ENCODE measurements around the gene GCDH.

The GCDH gene

DNA sequence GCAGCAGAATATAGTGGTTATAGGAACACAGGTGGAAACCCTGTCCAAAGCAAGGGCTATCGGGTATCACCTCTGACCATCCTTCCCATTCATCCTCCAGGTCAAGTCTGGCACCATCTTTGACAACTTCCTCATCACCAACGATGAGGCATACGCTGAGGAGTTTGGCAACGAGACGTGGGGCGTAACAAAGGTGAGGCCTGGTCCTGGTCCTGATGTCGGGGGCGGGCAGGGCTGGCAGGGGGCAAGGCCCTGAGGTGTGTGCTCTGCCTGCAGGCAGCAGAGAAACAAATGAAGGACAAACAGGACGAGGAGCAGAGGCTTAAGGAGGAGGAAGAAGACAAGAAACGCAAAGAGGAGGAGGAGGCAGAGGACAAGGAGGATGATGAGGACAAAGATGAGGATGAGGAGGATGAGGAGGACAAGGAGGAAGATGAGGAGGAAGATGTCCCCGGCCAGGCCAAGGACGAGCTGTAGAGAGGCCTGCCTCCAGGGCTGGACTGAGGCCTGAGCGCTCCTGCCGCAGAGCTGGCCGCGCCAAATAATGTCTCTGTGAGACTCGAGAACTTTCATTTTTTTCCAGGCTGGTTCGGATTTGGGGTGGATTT, 52.6 kb downstream of the GCDH start:
- no peak for DNase-seq

DNA sequence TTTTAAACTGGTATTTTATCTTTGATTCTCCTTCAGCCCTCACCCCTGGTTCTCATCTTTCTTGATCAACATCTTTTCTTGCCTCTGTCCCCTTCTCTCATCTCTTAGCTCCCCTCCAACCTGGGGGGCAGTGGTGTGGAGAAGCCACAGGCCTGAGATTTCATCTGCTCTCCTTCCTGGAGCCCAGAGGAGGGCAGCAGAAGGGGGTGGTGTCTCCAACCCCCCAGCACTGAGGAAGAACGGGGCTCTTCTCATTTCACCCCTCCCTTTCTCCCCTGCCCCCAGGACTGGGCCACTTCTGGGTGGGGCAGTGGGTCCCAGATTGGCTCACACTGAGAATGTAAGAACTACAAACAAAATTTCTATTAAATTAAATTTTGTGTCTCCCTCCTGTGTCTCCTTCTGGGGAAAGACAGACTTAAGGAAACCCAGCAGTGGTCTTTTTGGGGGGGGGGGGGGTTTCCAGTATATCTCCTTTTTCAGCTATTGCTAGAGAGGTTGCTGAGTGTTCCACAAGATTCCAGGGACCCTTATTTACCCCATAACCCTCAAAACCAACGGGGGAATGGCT, 53.2 kb downstream of the GCDH start:
- no peak for DNase-seq

DNA sequence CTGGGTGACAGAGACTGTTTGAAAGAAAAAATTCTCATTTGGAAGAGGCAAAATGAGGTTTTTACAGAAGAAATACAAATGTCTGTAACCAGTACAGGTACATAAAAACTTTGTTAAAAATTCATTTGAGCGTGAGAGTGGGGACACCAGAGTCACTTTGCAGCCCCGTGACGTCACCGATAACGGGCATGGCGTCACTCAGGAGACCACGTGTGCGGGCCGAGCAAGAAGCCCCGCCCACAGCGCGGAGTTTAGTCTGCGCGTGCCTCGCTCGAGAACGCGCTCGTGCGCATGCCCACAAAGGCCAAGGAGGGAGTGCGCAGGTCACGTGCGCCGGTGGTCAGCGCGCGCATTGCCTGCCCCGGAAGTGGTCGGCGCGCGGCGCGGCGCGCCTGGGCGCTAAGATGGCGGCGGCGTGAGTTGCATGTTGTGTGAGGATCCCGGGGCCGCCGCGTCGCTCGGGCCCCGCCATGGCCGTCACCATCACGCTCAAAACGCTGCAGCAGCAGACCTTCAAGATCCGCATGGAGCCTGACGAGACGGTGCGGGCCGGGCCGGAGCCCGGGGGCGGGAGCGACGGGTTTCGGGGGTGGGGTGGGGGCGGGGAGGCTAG, 54.6 kb downstream of the GCDH start, which contains the start of gene RAD23A:
RAD23A (plus strand) TSS at position 384 of the 613 bp plus-strand sequence; CDS start at position 471, 87 bp downstream.
- DNase-seq, result peak; percentile 94 to 97 (median 96)

DNA sequence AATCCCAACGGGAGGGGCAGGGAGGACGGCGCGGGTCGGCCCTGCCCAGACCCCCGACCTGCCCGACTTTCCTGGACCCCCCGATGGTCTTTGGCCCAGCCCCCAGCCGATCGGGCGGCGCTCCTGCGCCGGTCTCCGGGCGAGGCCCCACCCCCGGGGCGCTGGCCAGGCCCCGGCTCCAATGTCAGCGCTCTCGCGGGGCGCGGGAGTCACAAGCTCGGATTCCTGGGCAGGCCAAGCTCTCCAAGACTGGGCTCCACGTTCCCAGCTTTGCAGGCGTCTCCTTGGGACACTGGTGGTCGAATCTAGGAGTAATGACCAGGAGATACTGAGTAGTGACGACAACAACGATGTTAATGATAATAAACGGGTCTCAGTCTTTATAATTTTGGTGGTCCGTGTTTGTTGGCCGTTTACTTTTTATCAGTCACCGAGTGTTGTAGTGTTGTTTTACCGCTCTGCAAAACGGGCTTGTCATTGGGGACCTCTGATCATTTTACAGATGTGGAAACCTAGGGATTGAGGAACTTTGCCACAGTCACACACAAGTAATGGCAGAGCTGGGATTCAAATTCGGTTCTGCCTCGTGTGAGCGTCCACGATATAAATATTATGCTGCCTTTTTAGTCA, 55.2 kb downstream of the GCDH start:
- peak in 3 of 4 experiments; percentile 42 to 56 (median 50) for DNase-seq

DNA sequence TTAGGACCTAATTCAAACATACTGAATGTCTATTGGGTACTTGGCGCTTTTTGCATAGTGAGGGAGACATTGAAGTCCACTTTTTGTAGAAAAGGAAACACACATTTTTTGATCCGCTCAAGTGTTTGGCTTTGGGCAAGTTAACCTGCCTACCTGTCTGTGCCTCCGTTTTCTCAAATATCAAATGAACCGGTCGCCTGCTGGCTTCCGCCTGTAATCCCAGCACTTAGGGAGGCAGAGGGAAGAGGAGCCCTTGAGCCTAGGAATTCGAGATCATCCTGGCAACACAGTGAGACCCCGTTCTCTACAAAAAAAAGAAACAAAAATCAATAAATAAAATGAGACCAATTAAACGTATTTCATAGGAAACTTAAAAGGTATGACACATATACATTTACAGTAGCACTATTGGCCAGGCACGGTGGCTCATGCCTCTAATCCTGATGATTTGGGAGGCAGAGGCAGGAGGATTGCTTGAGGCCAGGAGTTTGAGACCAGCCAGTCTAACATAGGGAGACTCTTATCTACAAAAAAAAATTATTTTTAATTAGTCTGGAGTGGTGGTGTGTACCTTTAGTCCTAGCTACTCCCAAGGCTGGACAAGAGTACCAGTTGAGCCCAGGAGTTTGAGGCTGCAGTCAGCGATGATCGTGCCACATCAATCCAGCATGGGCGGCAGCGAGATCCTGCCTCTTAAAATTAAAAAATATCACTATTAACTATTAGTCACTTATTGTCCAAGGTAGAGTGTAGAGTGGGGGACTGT, 56.0 kb downstream of the GCDH start:
- DNase-seq, result no peak

DNA sequence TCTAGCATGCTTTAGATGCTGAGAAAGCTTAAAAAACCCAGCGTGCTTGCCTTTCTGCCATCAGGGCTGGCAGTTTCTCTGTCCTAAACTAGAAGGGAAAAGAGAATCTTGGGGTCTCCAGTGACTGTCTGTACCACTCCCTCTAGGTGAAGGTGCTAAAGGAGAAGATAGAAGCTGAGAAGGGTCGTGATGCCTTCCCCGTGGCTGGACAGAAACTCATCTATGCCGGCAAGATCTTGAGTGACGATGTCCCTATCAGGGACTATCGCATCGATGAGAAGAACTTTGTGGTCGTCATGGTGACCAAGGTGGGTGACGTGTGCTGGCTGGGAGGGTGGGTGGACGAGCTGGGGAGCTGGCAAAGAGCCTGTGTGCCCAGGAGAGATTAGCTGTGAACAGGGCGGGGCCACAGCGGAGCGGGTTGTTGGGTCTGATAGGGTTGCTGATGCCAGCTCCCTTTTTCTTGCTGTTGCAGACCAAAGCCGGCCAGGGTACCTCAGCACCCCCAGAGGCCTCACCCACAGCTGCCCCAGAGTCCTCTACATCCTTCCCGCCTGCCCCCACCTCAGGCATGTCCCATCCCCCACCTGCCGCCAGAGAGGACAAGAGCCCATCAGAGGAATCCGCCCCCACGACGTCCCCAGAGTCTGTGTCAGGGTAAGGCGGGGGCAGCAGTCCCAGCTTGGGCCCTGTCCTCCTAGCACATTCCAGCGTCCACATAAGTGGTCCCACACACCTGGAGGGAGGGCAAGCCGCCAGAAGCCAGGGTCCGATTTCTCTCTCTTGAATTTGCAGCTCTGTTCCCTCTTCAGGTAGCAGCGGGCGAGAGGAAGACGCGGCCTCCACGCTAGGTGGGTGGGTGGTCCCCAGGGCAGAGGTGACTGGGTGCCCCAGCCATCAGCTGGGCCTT, 57.0 kb downstream of the GCDH start:
- no peak for DNase-seq

DNA sequence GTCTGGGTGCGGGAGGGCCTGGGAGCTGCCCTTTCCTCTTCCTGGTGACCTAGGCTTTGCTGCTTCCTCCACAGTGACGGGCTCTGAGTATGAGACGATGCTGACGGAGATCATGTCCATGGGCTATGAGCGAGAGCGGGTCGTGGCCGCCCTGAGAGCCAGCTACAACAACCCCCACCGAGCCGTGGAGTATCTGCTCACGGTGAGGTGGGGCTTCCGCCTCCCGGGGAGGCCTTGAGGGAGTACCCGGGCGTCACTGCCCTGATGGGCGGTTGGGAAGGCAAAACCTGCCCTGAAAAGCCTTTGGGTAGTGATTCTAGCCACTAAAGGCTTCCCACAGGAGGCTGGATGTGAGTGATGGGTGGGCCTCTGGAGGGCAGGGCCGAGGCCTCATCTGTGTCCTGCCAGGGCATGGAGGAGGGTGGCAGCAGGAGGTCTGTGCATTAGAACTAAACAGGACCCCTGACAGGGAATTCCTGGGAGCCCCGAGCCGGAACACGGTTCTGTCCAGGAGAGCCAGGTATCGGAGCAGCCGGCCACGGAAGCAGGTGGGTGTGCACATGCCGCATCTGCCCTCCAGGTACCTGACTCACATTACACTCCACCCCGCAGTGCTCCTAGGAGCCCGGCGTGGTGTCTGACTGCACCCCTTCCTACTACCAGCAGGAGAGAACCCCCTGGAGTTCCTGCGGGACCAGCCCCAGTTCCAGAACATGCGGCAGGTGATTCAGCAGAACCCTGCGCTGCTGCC, 57.8 kb downstream of the GCDH start:
- DNase-seq, result no peak

All from activated naive CD4-positive, alpha-beta T cell (primary cell).